GM19239 (cell line): ENCODE measurements around the gene DDR1.

Experiments used
- DNase-seq: peaks from one replicate; pipeline ENCODE4 v3.0.0; 2011; ENCODE audit warnings: low spot score; ENCODE audit not compliant: insufficient read length
- FAIRE-seq: peaks from 2 replicates; lab custom pipeline; 2011; peaks lifted over from hg19 to GRCh38; lab: Jason Lieb, UNC

DDR1 gene

DNA sequence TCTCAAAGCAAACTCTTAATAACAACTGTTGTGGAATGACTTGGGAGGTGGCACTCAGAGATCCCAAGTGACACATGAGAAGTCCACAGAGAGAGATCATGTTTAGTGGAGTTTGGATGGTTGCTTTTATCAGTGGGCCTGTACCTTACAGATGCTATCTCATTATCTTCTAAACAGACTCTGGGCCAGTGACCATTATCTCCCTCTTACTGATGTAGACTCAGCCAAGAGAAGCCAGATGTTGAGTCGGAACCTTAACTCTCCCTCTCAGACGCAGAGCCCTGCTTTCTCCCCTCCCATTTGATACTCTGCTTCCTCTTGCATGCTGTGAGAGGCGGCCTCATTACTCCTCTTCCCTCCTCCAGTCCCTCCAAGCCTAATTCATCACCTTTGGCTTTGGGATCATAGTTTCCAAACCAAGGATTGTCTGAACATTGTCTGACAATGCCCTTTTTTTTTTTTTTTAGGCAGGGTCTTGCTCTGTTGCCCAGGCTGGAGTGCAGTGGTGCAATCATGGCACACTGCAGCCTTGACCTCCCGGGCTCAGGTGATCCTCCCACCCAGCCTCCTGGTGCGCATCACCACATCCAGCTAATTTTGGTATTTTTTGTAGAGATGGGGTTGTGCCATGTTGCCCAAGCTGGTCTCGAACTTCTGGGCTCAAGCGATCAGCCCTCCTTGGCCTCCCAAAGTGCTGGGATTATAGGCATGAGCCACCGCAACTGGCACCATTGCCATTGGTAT is 4.5 kb upstream of the DDR1 start:
- no peak for DNase-seq
- FAIRE-seq: no peak

DNA sequence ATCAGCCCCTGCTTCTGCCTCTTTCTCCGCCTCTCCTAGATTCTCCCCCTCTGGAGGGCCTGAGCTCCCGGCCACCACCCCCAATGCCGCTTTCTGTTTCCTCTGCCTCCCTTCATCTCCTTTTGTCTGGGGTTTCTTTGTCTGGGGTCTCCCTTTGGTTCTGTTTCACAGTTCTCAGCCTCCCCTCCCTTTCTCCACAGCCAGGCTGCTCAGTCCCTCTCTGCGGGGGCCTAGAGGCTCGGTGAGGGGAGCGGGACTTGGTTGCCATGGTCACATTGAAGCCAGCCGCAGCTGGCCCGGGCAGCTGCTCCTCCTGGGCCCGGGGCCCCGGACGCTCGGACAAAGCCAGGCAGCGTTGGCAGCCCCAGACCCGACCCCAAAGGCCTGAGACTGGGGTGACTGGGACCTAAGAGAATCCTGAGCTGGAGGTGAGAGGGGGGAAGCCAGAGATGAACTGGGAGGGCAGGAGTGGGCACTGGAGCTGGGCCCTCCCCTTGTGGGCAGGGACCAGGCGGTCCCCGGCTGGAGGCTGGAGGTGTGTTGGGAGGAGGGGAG is 3.5 kb upstream of the DDR1 start:
- FAIRE-seq (no peak), DNase-seq (no peak)

DNA sequence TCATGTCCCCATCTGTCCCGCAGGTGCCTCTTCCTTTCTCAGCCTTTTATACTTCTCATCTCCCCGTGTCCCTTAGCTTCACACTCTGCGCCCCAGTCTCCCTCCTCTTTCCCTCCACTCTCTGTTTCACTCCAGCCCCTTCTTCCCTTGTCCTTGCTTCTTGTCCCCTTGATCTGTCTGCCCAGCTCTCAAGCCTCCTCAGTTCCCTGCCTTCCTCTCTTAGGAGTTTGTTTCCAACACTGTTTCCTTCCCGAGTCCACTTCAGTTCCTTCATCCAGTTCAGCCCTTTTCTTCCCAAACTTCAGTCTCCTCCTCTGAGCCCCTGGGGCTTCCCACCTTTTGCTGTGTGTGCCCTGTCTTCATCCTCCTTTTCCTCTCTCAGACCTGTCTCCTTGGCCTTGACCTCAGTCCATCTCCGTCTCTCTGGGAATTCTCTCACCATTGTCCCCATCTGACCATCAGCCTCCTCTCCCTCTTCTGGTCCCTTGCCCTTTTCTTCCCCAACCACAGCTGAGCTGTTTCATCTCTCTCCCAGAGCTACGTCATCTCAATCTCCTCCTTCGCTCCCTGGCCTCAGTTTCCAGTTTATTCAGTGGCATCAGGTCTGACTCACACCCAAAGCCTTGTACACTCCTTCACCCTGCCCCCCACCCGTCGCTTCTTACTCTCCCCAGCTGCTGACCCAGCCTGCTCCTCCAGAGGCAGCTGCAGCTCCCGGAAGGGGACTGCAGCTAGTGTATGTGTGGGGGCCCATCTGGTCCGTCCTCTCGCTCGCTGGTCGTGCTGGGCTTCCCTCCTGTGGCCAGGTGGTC is 2.7 kb upstream of the DDR1 start:
- no peak for FAIRE-seq
- no peak for DNase-seq

DNA sequence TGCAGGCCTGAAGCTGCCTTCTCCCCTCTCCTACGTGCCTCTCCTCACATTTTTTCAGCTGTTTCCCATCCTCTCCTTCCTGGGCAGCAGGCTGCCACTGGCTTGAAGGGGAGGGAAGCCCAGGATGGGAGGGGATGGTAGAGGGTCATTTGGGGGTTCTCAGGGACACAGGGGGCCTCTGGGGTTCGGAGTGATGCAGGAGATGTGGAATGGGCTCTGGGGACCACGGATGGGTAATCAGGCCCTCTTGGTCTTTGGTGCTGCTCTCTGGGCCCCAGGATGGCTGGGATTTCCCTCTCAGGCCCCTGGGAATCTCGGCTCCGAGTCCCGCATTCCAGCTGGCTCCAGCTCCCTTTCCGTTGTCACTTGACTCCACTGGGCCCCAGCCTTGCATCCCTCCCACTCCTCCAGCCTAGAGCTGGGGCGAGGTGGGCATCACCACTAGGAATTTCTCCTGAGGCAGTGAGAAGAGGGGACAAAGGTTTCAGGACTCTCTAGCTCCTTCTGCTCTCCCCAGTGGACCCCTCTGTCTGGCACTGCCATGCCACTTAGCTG is 2.0 kb upstream of the DDR1 start:
- FAIRE-seq (no peak), DNase-seq (no peak)

DNA sequence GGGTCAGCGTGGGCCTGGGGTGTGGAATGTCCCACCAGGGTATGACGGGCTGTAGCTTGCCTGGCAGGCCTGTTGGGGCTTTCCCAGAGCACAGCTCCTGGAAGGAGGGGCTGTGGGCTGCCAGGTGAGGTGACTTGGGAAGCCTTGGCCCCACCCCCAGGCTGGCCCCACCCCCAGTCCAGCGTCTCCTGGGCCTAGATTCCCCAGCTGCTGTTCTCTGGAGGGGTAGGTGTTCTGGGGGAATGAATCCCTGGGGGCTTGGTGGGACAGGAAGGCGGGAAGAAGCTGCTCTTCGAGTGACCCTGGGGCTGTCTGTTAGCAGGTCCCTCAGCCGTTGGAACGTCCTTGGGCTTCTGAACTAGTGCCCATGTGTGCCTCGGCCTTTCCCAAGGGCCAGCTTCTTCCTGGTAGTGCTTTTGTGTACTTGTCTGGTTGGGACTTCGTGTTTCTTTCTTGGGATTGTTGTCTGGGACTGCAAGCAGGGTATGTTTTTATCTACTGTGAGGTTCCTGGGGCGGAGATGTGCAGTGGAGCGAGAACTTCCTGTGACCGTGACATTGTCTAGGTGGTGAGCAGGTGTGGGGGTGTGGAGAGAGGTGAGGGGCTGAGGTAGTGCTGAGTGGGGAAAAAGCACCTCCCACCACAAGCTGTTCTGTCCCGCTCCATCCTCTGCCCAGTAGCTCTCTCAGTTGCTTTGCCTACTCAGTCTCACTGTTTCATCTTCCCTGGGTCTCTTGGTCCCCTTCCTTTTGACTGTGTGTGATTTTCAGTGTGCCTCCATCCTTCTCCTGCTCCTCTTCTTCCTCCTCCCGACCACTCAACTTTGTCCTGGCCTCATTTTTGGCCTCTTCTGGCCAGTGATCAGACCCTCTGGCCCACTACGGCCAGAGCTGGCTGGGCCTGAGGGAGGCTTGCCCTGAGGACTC is 1.3 kb upstream of the DDR1 start:
- peak; percentile 74 for FAIRE-seq
- DNase-seq: peak; percentile 70

DNA sequence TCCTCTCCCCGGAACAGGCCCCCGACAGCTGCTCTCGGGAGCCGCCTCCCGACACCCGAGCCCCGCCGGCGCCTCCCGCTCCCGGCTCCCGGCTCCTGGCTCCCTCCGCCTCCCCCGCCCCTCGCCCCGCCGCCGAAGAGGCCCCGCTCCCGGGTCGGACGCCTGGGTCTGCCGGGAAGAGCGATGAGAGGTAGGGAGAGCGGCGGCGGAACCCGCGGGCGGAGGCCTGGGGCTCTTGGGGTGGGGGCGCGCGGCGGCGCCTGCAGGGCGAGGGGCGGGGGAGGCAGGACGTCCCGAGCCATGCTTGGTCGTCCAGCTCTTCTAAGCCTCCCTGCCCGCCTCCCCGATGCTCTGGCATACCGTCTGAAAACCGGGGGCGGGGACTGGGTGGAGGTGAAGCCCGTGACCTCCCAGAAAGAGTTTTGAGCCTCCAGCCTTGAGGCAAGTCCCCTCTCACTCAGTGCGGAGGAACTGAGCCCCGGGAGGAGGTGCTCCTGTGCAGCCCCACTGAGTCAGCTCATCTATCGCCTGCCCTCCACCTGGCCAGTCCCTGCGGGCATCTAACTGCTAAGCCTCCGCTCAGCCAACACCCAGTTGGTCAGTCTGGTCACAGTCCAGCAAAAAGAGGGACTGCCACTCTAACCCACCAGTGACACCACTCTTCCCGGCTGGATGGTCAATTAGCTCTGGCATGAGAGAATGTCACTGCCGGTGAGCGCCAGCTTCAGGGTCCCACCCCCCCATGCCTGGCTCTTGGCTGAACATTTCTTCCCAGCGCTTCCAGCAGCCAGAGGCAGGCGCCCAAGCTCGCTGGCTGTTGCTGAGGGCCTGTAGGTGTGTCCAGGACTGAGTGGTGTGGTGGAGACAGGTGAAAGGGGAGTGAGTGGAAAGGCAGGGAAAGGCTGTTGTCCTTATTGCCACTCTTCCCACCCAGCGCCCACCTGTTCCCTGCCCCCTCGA is 482 bp downstream of the DDR1 start:
- DNase-seq (peak; percentile 67), FAIRE-seq (no peak)

DNA sequence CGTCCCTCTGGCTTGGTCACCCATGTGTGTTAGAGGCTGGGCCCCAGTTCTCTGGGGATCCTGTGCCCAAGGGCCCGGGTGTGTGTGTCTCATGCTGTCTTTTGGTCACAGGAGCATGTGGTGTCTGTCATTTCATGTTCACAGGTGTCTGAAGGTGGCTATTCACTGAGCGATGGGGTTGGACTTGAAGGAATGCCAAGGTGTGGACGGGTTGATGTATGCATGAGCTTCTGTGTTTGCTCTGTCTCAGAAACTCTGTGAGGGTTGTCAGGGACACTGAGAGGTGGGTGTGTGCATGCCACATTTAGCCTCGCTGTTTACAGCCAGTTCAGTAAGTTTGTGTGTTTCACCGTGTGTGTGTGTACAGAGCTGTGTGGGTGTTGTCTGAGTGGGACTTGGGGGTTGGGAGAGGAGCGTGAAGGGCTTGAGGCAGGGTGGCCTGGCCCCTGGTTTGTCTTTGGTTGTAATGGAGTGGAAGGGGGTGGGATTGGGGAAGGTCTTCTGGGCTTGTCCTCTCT is 1.2 kb downstream of the DDR1 start:
- no peak for FAIRE-seq
- no peak for DNase-seq

DNA sequence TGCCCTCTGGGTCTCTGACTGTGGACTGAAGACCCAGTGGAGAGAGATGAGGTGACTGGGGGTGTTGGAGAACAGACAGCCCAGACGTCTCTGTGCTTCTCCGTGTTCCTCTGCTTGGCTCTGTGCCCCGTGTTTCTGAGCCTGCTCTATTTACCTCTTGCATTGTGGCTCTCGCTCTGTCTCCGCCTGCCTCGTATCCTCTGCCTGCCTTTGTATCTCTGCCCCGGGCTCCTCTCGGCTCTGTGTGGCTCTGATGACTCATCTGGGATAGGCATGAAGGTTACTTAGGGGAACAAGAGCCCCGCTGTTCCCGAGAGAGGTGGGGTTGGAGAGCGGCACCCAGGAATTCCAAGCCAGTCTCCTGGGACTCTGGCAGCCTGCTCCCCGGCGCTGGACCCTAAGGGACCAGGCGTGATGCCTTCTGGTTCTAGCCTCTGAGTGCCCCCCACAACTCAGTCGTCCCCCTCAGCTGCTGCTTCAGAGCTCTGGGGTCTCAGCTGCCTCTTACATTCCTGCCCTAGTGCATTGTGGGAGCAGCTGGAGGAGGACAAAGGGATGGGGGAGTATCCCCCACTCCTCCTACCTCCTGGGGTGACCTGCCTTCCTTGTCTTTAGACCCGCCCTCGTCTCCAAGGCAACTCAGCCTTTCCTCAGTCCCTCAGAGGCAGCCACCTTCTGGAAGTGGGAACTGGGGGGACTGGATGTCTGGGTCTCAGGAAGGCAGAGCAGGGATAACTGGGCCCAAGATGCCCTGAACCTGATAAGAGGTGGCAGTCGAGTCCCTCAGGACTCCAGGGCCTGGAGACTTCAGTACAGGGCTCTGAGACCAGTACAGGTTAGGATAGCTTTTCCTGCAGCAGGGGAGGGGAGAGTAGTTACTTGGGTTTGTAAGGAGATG is 1.9 kb downstream of the DDR1 start:
- FAIRE-seq (no peak), DNase-seq (no peak)

DNA sequence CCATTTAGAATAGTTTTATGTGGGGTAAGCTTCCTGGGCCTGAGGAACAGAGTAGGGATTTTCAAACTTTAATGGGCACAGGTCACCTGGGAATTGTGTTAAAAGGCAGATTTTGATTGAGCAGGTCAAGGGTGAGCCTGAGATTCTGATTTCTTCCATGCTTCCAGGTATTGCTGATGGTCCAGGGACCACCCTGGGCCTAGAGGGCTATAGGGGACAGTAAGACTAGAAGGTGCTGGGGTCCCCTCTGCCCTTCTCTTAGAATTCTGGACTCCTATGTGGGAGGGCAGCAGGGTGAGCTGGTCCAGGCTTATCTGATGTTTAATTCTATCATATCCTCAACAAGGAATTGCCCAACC is 2.6 kb downstream of the DDR1 start:
- FAIRE-seq (no peak), DNase-seq (no peak)

DNA sequence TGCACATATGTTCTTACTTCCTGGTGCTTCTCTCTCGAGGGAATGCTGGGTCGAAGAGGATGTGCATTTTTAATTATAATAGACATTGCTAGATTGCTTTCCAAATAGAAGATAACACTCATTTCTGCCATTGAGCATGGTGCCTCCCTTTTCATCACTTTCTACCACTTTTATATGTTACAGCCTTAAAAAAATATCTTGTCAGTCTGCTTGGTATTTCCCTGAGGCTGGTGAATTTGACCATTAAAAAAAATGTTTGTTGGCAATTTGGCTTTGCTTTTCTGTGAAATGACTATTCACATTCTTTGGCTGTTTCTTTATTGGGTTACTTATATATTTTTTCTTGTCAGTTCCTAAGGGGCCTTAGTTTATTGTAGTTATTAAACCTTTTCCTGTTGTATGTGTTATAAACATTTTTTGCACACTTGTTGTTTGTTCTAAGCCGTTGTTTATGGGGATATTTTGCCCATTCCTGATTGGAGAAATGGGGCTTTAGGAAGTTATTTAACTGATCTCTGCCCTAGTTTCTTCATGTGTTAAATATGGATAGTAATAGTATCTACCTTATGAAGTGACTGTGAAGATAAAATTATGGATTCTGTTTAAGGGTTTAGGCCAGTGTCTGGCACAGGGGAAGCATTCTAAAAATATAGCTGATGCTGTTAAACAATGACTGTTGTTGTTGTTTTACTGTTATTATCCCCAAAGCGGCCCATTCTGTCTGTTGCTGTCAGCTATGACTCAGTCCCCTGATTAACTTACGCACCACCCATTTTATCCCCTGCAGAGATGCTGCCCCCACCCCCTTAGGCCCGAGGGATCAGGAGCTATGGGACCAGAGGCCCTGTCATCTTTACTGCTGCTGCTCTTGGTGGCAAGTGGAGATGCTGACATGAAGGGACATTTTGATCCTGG is 3.8 kb downstream of the DDR1 start:
- no peak for DNase-seq
- FAIRE-seq: no peak

DNA sequence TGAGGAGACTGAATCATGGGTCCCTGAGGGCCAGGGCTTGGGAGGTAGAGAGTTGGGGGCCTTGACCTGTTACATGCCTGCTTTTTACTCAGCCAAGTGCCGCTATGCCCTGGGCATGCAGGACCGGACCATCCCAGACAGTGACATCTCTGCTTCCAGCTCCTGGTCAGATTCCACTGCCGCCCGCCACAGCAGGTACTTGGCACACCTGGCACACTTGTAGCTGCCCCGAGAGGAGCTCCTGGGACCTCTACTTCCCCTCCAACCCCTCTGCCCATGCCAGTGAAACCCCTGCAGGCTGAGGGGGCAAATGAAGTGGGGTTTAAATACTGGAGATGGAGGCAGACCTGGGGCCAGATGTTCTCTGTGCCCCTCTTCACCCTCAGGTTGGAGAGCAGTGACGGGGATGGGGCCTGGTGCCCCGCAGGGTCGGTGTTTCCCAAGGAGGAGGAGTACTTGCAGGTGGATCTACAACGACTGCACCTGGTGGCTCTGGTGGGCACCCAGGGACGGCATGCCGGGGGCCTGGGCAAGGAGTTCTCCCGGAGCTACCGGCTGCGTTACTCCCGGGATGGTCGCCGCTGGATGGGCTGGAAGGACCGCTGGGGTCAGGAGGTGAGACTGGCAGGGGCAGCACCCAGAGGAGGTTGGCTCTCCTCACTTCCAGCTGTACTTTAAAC is 4.6 kb downstream of the DDR1 start:
- FAIRE-seq: no peak
- no peak for DNase-seq

DNA sequence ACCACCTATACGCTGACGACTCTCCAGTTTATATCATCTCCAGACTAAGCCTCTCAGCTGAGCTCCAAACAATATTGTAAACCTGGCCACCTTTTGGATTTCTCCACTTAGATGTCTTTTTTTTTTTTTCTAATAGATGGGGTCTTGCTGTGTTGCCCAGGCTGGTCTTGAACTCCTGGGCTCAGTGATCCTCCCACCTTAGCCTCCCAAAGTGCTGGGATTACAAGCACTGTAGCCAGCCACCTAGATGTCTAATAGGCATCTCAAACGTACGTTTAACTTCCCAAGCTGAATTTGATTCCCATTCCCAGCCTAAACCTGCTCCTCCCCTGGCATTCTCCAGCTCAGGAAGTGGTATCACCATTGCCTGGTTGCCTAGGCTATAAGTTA is 5.2 kb downstream of the DDR1 start:
- FAIRE-seq: no peak
- DNase-seq: no peak

DNA sequence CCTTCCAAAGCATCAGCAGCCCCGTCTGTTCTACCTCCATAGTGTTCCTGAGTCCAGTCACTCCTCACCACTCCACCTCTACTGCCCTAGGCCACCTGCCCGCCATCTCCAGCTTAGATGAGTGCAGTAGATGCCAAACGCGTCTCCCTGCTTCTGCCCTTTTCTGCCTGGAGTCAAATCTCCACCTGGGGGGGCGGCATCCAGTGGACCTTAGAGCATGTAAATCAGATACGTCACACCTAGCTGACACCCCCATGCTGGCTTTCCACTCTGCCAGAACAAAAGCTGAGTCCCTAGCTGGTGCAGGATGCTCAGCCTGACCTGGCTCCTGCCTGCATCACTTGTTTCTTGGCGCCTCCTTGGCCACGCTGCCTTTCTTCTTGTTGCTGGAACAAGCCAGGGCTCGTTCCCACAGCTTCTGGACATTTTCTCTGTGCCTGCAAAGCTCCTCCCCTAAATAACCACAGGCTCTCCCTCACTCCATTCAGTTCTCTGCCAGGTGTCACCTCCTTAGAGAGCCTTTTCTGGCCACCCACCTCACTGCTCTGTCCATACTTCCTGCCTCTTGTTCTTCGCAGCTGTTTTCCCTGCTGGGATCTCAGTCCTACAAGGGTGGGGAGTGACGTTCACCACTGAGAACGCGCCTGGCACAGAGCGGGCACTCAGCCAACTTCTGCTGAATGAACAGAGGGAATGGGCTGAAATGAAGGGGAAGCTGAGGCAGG is 5.8 kb downstream of the DDR1 start:
- DNase-seq (no peak), FAIRE-seq (no peak)

DNA sequence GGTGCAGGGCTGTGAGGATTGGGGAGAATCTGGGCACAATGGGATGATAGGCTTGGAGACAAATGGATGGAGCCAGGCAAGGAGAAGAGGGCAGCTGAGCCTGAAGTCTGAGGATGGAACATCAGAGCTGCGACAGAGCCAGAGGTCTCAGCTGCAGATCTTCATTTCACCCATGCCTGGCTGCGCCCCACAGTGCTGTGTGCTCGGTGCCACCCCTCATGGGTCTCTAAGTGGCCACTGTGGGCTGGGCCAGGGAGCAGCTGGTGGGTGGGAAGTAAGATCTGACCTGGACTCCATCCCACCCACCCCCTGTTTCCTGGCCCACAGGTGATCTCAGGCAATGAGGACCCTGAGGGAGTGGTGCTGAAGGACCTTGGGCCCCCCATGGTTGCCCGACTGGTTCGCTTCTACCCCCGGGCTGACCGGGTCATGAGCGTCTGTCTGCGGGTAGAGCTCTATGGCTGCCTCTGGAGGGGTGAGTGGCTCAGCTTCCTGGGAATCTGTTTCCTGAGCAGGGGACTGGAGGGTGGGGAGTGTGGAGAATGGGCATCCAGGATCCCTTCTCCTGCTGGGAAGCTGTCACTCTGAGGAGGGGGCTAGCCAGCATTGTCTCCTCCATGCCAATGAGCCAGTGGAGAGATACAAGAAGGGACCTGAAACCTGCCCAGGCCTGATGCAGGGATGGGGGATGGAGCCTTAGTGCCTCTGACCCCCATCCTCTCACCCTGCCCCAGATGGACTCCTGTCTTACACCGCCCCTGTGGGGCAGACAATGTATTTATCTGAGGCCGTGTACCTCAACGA is 6.5 kb downstream of the DDR1 start:
- no peak for FAIRE-seq

DNA sequence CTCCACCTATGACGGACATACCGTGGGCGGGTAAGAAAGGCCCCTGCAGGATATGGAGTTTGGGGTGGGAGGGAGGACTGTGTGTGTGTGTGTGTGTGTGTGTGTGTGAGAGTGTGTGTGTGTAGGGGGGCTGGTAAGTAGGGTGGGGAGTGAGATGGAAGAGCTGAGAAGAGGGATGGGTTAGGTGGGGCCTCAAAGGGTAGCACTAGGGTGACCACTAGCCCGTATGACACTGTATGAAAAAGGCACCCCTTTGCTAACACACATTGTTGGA is 7.1 kb downstream of the DDR1 start:
- no peak for DNase-seq
- no peak for FAIRE-seq

More for the DNA sequence above, 6.5 kb downstream of the DDR1 start:
- no peak for DNase-seq
